ENCODE measurements around the gene PABPC1L. TPM values are rescaled to one million over a fixed set of nuclear protein-coding genes. Genes with fewer than 3 reads are reported as not detected.

Gene PABPC1L
- polyA plus RNA-seq, 1 donor (not counting 4 experiments of a cell fraction or from before 2014, with no cell fraction given): 31.4 TPM

GRCh38 chr20:44966030-44966961 is 56.4 kb downstream of the PABPC1L start, which contains the start of gene STK4:
Gene STK4, plus strand, starts transcription at chr20:44966512. Its CDS starts 57 bp downstream, at chr20:44966569.
- peak within 1 kb of the TSS; percentile 82 for H3K9ac ChIP-seq (ENCODE audit: control insufficient read depth, extremely low read depth, insufficient read depth, low read length)
- peaks cover 2% of the 10 kb centered on the region for H3K9me1 ChIP-seq (ENCODE audit: control insufficient read depth, extremely low read depth, insufficient read depth, low read length)
- H3K4me2 ChIP-seq (ENCODE audit: control insufficient read depth, extremely low read depth, insufficient read depth, low read depth, low read length): peak within 1 kb of the TSS; percentile 88
- TF ChIP-seq, protein P1, sequence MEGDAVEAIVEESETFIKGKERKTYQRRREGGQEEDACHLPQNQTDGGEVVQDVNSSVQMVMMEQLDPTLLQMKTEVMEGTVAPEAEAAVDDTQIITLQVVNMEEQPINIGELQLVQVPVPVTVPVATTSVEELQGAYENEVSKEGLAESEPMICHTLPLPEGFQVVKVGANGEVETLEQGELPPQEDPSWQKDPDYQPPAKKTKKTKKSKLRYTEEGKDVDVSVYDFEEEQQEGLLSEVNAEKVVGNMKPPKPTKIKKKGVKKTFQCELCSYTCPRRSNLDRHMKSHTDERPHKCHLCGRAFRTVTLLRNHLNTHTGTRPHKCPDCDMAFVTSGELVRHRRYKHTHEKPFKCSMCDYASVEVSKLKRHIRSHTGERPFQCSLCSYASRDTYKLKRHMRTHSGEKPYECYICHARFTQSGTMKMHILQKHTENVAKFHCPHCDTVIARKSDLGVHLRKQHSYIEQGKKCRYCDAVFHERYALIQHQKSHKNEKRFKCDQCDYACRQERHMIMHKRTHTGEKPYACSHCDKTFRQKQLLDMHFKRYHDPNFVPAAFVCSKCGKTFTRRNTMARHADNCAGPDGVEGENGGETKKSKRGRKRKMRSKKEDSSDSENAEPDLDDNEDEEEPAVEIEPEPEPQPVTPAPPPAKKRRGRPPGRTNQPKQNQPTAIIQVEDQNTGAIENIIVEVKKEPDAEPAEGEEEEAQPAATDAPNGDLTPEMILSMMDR (optimal IDR thresholded peaks at IDR 0.05 in 1 of 3, IDR thresholded peaks at IDR 0.05 in 1 of 3, conservative IDR thresholded peaks at IDR 0.05 in 1 of 3; ENCODE audit: extremely low read depth in 1 of 3, insufficient read depth in 2 of 3, low read length in 3 of 3): peak; percentile 28 to 67 (median 59)
- no peak for TF ChIP-seq EZH2 (IDR thresholded peaks at IDR 0.05; ENCODE audit: low read length)
- peaks cover 34% of the 10 kb centered on the region for H3K4me1 ChIP-seq (ENCODE audit: control insufficient read depth, extremely low read depth, insufficient read depth, low read length)
- dilution Hi-C loops (cut with MboI; ENCODE audit: extremely low pct_ligation_motif_present, low sequenced_read_pairs): no loop called here
- FAIRE-seq: no peak
- H3K79me2 ChIP-seq (ENCODE audit: control insufficient read depth, insufficient read depth, low read length): peaks cover 50% of the 10 kb centered on the region
- no peaks in the 10 kb centered on the region for H3K36me3 ChIP-seq (ENCODE audit: control insufficient read depth in 2 of 2, extremely low read depth in 1 of 2, insufficient read depth in 2 of 2, low read length in 2 of 2)
- H3K27ac ChIP-seq (ENCODE audit: control insufficient read depth, insufficient read depth, low read length): peak within 1 kb of the TSS; percentile 79
- no peaks in the 10 kb centered on the region for H3K27me3 ChIP-seq (ENCODE audit: control insufficient read depth, extremely low read depth, insufficient read depth, low read length)
- DNase-seq (ENCODE audit: low read depth, low spot score): peak; percentile 42
- H3K4me3 ChIP-seq (ENCODE audit: control insufficient read depth in 2 of 3, extremely low read depth in 1 of 3, insufficient read depth in 2 of 3, low read depth in 1 of 3, low read length in 3 of 3): peak within 1 kb of the TSS; percentile 78 to 85 (median 79)
- no peaks in the 10 kb centered on the region for H4K20me1 ChIP-seq (ENCODE audit: control insufficient read depth, extremely low read depth, insufficient read depth, low read length)
- H3K9me3 ChIP-seq (ENCODE audit: control insufficient read depth, low read depth, low read length): no peaks in the 10 kb centered on the region
- H2AFZ ChIP-seq (ENCODE audit: control insufficient read depth, low read length): peak within 1 kb of the TSS; percentile 85

DNA sequence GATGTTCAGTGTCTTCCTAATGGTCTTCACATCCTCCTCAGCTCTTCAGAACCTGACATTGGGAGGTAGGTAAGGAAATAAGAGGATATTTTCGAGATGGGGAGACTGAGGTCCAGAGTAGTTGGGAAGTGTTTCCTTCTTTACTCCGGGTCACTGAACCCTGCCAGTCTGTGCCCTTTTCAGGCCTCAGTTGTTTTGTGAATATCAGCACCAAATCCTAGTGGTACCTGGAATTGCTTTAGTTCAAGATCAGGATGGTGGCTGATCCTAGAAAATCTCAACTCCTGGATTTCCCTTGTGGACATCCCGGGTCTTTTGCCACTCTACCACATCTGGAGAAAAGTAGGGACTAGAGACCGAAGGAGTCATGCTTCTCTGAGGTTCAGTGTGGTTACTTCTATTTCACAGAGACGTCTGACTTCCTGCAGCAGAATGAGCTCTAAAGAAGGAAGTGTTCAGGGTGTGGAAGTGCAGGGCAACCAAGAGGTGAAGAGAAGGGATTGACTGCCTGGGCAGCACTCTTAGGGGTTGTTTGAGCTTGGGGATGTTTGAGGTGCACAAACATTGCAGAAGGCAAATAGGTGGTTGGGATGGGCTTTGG is 57.4 kb downstream of the PABPC1L start:
- no peak for DNase-seq (ENCODE audit: low read depth, low spot score)
- TF ChIP-seq EZH2 (IDR thresholded peaks at IDR 0.05; ENCODE audit: low read length): no peak
- peak overlapping the region; percentile 88 for H3K4me2 ChIP-seq (ENCODE audit: control insufficient read depth, extremely low read depth, insufficient read depth, low read depth, low read length)
- FAIRE-seq: no peak
- H3K9ac ChIP-seq (ENCODE audit: control insufficient read depth, extremely low read depth, insufficient read depth, low read length): peak overlapping the region; percentile 82
- H3K79me2 ChIP-seq (ENCODE audit: control insufficient read depth, insufficient read depth, low read length): peaks cover 56% of the 10 kb centered on the region
- H4K20me1 ChIP-seq (ENCODE audit: control insufficient read depth, extremely low read depth, insufficient read depth, low read length): no peaks in the 10 kb centered on the region
- dilution Hi-C loops (cut with MboI; ENCODE audit: extremely low pct_ligation_motif_present, low sequenced_read_pairs): no loop called here
- H3K27me3 ChIP-seq (ENCODE audit: control insufficient read depth, extremely low read depth, insufficient read depth, low read length): no peaks in the 10 kb centered on the region
- H3K4me3 ChIP-seq (ENCODE audit: control insufficient read depth in 2 of 3, extremely low read depth in 1 of 3, insufficient read depth in 2 of 3, low read depth in 1 of 3, low read length in 3 of 3): peak overlapping the region; percentile 78 to 85 (median 79)
- H3K4me1 ChIP-seq (ENCODE audit: control insufficient read depth, extremely low read depth, insufficient read depth, low read length): peaks cover 26% of the 10 kb centered on the region
- no peak overlapping the region for H2AFZ ChIP-seq (ENCODE audit: control insufficient read depth, low read length)
- peak overlapping the region; percentile 79 for H3K27ac ChIP-seq (ENCODE audit: control insufficient read depth, insufficient read depth, low read length)
- peaks cover 2% of the 10 kb centered on the region for H3K9me1 ChIP-seq (ENCODE audit: control insufficient read depth, extremely low read depth, insufficient read depth, low read length)
- peaks cover 0 to 2% of the 10 kb centered on the region in 2 experiments for H3K36me3 ChIP-seq (ENCODE audit: control insufficient read depth in 2 of 2, extremely low read depth in 1 of 2, insufficient read depth in 2 of 2, low read length in 2 of 2)
- H3K9me3 ChIP-seq (ENCODE audit: control insufficient read depth, low read depth, low read length): no peaks in the 10 kb centered on the region

Data from keratinocyte (primary cell).